CD4-positive, alpha-beta T cell treated with Interleukin-4 for 4 hours (primary cell): ENCODE measurements around the gene EFCAB13.
"Not testable (repeated sequence)": the region's sequence is repeated elsewhere in the genome, so short reads cannot be mapped to it uniquely, and the experiment has no call there.

Source experiments
- DNase-seq: peaks from one replicate; pipeline ENCODE4 v3.0.0-alpha.2; 2020

Gene EFCAB13

DNA sequence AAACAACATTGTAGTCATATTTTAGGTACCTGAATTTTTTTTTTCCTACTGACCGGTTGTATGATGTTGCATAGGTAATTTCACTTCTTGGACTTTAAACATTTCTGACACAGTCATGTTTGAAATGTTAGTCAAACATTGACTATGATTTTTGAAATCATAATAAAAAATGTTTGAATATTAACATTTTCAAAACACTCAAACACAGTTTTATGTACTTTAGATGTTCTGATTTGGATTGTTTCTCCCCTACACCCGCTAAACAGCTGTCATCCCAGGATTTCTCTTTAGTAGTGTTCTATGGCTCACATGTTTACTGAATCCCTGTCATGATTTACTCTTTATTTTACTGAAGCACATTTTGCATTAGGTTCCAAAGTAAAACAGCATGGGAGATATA is 104.2 kb downstream of the EFCAB13 start:
- no peak for DNase-seq

- not testable (repeated sequence) for DNase-seq
These were observed 108.5 kb downstream of the EFCAB13 start for GRCh38 chr17:47432240-47432639.

GRCh38 chr17:47465165-47465564 is 141.4 kb downstream of the EFCAB13 start:
- no peak for DNase-seq

GRCh38 chr17:47466976-47467375 is 143.2 kb downstream of the EFCAB13 start:
- DNase-seq: not testable (repeated sequence)

DNA sequence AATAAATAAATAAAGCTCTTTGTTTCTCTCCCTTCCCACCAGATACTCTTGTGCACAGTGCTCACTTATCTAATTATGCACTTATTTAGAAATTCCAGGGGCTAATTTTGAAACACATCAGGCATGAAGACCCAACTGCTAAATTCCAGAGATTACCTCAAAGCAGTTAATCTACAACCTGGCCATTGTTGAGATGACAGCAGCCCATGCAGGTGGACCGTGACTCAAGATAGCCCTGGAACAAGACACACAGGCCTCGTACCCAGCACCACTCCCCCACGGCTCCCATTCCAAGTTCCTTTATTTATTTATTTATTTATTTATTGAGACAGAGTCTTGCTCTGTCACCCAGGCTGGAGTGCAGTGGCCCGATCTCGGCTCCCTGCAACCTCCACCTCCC is 147.1 kb downstream of the EFCAB13 start:
- no peak for DNase-seq

- DNase-seq: not testable (repeated sequence)
These were observed 148.3 kb downstream of the EFCAB13 start for GRCh38 chr17:47472073-47472472.
